ENCODE results near the gene CD6.

CD6 gene

GRCh38 chr11:61026121-61027031 lies 54.9 kb downstream of the CD6 start:
- DNase-seq (ENCODE audit: low read depth in 3 of 3, low spot score in 1 of 3): no peak

- DNase-seq (ENCODE audit: low read depth in 3 of 3, low spot score in 1 of 3): no peak
These were observed 55.8 kb downstream of the CD6 start for GRCh38 chr11:61027141-61027840.

- peak in 2 of 3 donors; percentile 44 to 55 for DNase-seq (ENCODE audit: low read depth in 3 of 3, low spot score in 1 of 3)
These were observed 56.8 kb downstream of the CD6 start for GRCh38 chr11:61028135-61028729.

- DNase-seq (ENCODE audit: low read depth in 3 of 3, low spot score in 1 of 3): no peak
These were observed 61.3 kb downstream of the CD6 start for GRCh38 chr11:61032824-61033223.

GRCh38 chr11:61033417-61033816 lies 61.9 kb downstream of the CD6 start:
- no peak for DNase-seq (ENCODE audit: low read depth in 3 of 3, low spot score in 1 of 3)

- DNase-seq (ENCODE audit: low read depth in 3 of 3, low spot score in 1 of 3): no peak
These were observed 62.6 kb downstream of the CD6 start for GRCh38 chr11:61034111-61034510.

- DNase-seq (ENCODE audit: low read depth in 3 of 3, low spot score in 1 of 3): no peak
These were observed 63.4 kb downstream of the CD6 start for GRCh38 chr11:61034704-61035525.

GRCh38 chr11:61035526-61035835 lies 64.0 kb downstream of the CD6 start:
- DNase-seq (ENCODE audit: low read depth in 3 of 3, low spot score in 1 of 3): no peak

- DNase-seq (ENCODE audit: low read depth in 3 of 3, low spot score in 1 of 3): no peak
These were observed 66.1 kb downstream of the CD6 start for GRCh38 chr11:61037441-61038093.

GRCh38 chr11:61039916-61040315 lies 68.4 kb downstream of the CD6 start:
- DNase-seq (ENCODE audit: low read depth in 3 of 3, low spot score in 1 of 3): no peak

- peak in 2 of 3 donors; percentile 82 to 83 for DNase-seq (ENCODE audit: low read depth in 3 of 3, low spot score in 1 of 3)
These were observed 70.5 kb downstream of the CD6 start for GRCh38 chr11:61041755-61042518.

GRCh38 chr11:61042537-61042936 lies 71.1 kb downstream of the CD6 start:
- no peak for DNase-seq (ENCODE audit: low read depth in 3 of 3, low spot score in 1 of 3)

GRCh38 chr11:61042961-61043540 lies 71.6 kb downstream of the CD6 start:
- DNase-seq (ENCODE audit: low read depth in 3 of 3, low spot score in 1 of 3): no peak

- DNase-seq (ENCODE audit: low read depth in 3 of 3, low spot score in 1 of 3): no peak
These were observed 73.8 kb downstream of the CD6 start for GRCh38 chr11:61045271-61045670.

GRCh38 chr11:61046833-61047232 lies 75.4 kb downstream of the CD6 start:
- no peak for DNase-seq (ENCODE audit: low read depth in 3 of 3, low spot score in 1 of 3)

- no peak for DNase-seq (ENCODE audit: low read depth in 3 of 3, low spot score in 1 of 3)
These were observed 77.0 kb downstream of the CD6 start for GRCh38 chr11:61048368-61049062.

- no peak for DNase-seq (ENCODE audit: low read depth in 3 of 3, low spot score in 1 of 3)
These were observed 77.5 kb downstream of the CD6 start for GRCh38 chr11:61049063-61049377.

- no peak for DNase-seq (ENCODE audit: low read depth in 3 of 3, low spot score in 1 of 3)
These were observed 78.4 kb downstream of the CD6 start for GRCh38 chr11:61049859-61050258.
